H1 (cell line): ENCODE results near the gene CAMTA1.

Source experiments
- BACH1 ChIP-seq: IDR thresholded peaks from 2 replicates; pipeline ENCODE4 v1.6.1; 2012; ENCODE audit warnings: low read length, improper control_type of control experiment
- EZH2 ChIP-seq: fragments of 200-600 bp; sonication (generic); IDR thresholded peaks from 2 replicates; pipeline ENCODE4 v1.7.1; 2012; ENCODE audit warnings: low read depth, mild to moderate bottlenecking, moderate library complexity, low read length, inconsistent platforms; ENCODE audit not compliant: severe bottlenecking
- HDAC6 ChIP-seq: IDR thresholded peaks from one replicate; pipeline ENCODE4 v1.7.1; 2012; ENCODE audit warnings: low read depth, mild to moderate bottlenecking, inconsistent platforms, low read length, moderate library complexity
- JUND ChIP-seq: IDR thresholded peaks from 2 replicates; pipeline ENCODE4 v1.6.1; 2011; ENCODE audit warnings: mild to moderate bottlenecking, improper control_type of control experiment, low read length
- KDM1A ChIP-seq: fragments of 200-600, 300-600 bp; sonication (generic); IDR thresholded peaks from 2 replicates; pipeline ENCODE4 v1.7.1; 2016; ENCODE audit warnings: mild to moderate bottlenecking, low read length, borderline replicate concordance
- POU5F1 ChIP-seq: IDR thresholded peaks from 2 replicates; pipeline ENCODE4 v1.6.1; 2011; ENCODE audit warnings: low read depth, mild to moderate bottlenecking, low read length, moderate library complexity
- RFX5 ChIP-seq: IDR thresholded peaks from 2 replicates; pipeline ENCODE4 v1.6.1; 2011; ENCODE audit warnings: low read depth, low read length, improper control_type of control experiment, borderline replicate concordance
- TAF1 ChIP-seq: IDR thresholded peaks from 2 replicates; pipeline ENCODE4 v1.6.1; 2011; ENCODE audit warnings: mild to moderate bottlenecking, low read depth, low read length
- ZNF274 ChIP-seq: IDR thresholded peaks from 2 replicates; pipeline ENCODE4 v1.7.0; 2012; ENCODE audit warnings: low read length, borderline replicate concordance; ENCODE audit errors: extremely low read depth
- TF ChIP-seq, protein P1 (sequence below): IDR thresholded peaks from 2 replicates; pipeline ENCODE4 v1.6.1; 2012; ENCODE audit warnings: low read length, inconsistent platforms
- TF ChIP-seq, protein P2 (sequence below), 3 experiments: IDR thresholded peaks; 1 replicate in 2 of 3; 2 replicates in 1 of 3; pipeline versions ENCODE4 v1.5.1 to v1.6.1; 2011; ENCODE audit warnings: low read length in 3 of 3, mild to moderate bottlenecking in 3 of 3, inconsistent platforms in 2 of 3, low read depth in 1 of 3, moderate library complexity in 1 of 3; ENCODE audit not compliant: insufficient read depth in 1 of 3; ENCODE audit errors: control extremely low read depth in 1 of 3
- TF ChIP-seq, protein P3 (sequence below): IDR thresholded peaks from 2 replicates; pipeline ENCODE4 v1.6.1; 2011; ENCODE audit warnings: low read length, improper control_type of control experiment

DNA sequence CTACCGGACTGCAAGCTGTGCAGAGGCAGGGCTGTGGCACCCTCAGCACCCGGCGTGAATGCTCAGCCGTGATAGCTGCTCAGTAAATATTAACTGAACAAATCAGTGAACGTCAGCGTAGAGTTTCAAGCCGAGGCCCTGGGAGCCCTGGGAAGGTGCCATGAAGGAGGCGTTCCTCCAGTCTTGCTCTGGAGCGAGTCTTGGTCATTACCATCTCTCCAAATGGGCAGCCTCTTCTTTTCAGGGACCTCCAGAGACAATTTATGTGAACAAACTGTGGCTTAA lies 449.2 kb downstream of the CAMTA1 start:
- TF ChIP-seq RFX5 (no peak), HDAC6 (no peak), EZH2 (no peak), POU5F1 (no peak), TAF1 (no peak), ZNF274 (no peak), JUND (no peak), KDM1A (no peak), BACH1 (no peak)
- TF ChIP-seq, protein P1, sequence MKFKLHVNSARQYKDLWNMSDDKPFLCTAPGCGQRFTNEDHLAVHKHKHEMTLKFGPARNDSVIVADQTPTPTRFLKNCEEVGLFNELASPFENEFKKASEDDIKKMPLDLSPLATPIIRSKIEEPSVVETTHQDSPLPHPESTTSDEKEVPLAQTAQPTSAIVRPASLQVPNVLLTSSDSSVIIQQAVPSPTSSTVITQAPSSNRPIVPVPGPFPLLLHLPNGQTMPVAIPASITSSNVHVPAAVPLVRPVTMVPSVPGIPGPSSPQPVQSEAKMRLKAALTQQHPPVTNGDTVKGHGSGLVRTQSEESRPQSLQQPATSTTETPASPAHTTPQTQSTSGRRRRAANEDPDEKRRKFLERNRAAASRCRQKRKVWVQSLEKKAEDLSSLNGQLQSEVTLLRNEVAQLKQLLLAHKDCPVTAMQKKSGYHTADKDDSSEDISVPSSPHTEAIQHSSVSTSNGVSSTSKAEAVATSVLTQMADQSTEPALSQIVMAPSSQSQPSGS = no peak
- TF ChIP-seq, protein P2, sequence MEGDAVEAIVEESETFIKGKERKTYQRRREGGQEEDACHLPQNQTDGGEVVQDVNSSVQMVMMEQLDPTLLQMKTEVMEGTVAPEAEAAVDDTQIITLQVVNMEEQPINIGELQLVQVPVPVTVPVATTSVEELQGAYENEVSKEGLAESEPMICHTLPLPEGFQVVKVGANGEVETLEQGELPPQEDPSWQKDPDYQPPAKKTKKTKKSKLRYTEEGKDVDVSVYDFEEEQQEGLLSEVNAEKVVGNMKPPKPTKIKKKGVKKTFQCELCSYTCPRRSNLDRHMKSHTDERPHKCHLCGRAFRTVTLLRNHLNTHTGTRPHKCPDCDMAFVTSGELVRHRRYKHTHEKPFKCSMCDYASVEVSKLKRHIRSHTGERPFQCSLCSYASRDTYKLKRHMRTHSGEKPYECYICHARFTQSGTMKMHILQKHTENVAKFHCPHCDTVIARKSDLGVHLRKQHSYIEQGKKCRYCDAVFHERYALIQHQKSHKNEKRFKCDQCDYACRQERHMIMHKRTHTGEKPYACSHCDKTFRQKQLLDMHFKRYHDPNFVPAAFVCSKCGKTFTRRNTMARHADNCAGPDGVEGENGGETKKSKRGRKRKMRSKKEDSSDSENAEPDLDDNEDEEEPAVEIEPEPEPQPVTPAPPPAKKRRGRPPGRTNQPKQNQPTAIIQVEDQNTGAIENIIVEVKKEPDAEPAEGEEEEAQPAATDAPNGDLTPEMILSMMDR (IDR thresholded peaks at IDR 0.05; ENCODE audit: control extremely low read depth in 1 of 3, insufficient read depth in 1 of 3, low read depth in 1 of 3, low read length in 3 of 3) = no peak
- TF ChIP-seq, protein P3, sequence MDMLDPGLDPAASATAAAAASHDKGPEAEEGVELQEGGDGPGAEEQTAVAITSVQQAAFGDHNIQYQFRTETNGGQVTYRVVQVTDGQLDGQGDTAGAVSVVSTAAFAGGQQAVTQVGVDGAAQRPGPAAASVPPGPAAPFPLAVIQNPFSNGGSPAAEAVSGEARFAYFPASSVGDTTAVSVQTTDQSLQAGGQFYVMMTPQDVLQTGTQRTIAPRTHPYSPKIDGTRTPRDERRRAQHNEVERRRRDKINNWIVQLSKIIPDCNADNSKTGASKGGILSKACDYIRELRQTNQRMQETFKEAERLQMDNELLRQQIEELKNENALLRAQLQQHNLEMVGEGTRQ = no peak
